Measurements from ENCODE around the gene TAX1BP1. TPM values are rescaled to one million over a fixed set of nuclear protein-coding genes. Genes with fewer than 3 reads are reported as not detected.

Gene TAX1BP1
- total and polyA plus RNA-seq, 2 experiments from 2014 or later, result 56.5 to 87.9 TPM

DNA sequence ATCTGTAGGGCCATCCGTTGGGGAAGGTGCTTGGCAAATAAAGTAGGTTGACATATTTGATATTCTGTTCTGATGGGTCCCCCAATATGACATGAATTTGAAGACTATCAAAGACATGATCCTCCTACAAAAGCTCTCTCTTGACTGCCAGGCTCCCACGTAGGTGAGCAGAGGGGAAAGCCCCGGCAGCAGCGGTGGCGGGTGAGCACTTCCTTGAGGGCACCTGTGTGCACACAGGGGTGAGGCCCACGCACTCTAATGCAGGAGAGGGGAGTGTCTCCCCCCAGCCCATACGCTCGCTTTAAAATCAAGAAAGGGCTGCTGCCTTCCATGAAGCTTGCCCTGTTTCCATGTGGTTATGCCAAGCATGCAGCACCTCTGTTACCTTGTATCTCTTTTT is 100.4 kb downstream of the TAX1BP1 start:
- H3K36me3 ChIP-seq (ENCODE audit: insufficient read depth), result peaks cover 7% of the 10 kb centered on the region
- no peaks in the 10 kb centered on the region; the same call in 1 of the 2 replicates for H3K9me2 ChIP-seq (ENCODE audit: insufficient read depth)
- no peaks in the 10 kb centered on the region for H3K27me3 ChIP-seq (ENCODE audit: insufficient read depth)
- DNase-seq (ENCODE audit: low spot score), result no peak
- H2AFZ ChIP-seq, result no peak overlapping the region
- no peak overlapping the region for H3K4me2 ChIP-seq
- H3K79me2 ChIP-seq (replicated peaks; ENCODE audit: insufficient read depth), result no peaks in the 10 kb centered on the region
- no peaks in the 10 kb centered on the region for H3F3A ChIP-seq (replicated peaks; ENCODE audit: low read depth)
- no peak for ATAC-seq
- Mint-ChIP-seq H3K27ac (no peak overlapping the region), H3K4me1 (peaks cover 25% of the 10 kb centered on the region), H3K9me3 (no peaks in the 10 kb centered on the region), H3K27me3 (ENCODE audit: insufficient read depth, low read depth, poor library complexity) (peaks cover 5% of the 10 kb centered on the region), H3K36me3 (ENCODE audit: low read depth) (no peaks in the 10 kb centered on the region), H3K4me3 (no peak overlapping the region)
- TF ChIP-seq EZH2phosphoT487 (IDR thresholded peaks at IDR 0.05; ENCODE audit: unreplicated experiment) (no peak), CREB1 (CRISPR knock-in tag; IDR thresholded peaks at IDR 0.05; ENCODE audit: low read depth) (no peak), NANOG (IDR thresholded peaks at IDR 0.05; ENCODE audit: borderline replicate concordance) (no peak), EZH2 (IDR thresholded peaks at IDR 0.05; ENCODE audit: low read depth, unreplicated experiment) (no peak), JUNB (IDR thresholded peaks at IDR 0.05; ENCODE audit: unreplicated experiment) (no peak), POLR2AphosphoS5 (IDR thresholded peaks at IDR 0.05; ENCODE audit: low read depth) (no peak), STAT1 (IDR thresholded peaks at IDR 0.05; ENCODE audit: unreplicated experiment) (no peak), ZNF331 (CRISPR knock-in tag; IDR thresholded peaks at IDR 0.05; ENCODE audit: low read depth) (no peak)
- TF ChIP-seq, protein P1, sequence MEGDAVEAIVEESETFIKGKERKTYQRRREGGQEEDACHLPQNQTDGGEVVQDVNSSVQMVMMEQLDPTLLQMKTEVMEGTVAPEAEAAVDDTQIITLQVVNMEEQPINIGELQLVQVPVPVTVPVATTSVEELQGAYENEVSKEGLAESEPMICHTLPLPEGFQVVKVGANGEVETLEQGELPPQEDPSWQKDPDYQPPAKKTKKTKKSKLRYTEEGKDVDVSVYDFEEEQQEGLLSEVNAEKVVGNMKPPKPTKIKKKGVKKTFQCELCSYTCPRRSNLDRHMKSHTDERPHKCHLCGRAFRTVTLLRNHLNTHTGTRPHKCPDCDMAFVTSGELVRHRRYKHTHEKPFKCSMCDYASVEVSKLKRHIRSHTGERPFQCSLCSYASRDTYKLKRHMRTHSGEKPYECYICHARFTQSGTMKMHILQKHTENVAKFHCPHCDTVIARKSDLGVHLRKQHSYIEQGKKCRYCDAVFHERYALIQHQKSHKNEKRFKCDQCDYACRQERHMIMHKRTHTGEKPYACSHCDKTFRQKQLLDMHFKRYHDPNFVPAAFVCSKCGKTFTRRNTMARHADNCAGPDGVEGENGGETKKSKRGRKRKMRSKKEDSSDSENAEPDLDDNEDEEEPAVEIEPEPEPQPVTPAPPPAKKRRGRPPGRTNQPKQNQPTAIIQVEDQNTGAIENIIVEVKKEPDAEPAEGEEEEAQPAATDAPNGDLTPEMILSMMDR (conservative IDR thresholded peaks at IDR 0.05; ENCODE audit: low read depth in 2 of 2), result no peak
- TF ChIP-seq, protein P2, sequence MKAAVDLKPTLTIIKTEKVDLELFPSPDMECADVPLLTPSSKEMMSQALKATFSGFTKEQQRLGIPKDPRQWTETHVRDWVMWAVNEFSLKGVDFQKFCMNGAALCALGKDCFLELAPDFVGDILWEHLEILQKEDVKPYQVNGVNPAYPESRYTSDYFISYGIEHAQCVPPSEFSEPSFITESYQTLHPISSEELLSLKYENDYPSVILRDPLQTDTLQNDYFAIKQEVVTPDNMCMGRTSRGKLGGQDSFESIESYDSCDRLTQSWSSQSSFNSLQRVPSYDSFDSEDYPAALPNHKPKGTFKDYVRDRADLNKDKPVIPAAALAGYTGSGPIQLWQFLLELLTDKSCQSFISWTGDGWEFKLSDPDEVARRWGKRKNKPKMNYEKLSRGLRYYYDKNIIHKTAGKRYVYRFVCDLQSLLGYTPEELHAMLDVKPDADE (IDR thresholded peaks at IDR 0.05), result no peak
- peaks cover 14% of the 10 kb centered on the region for H3K4me1 ChIP-seq (ENCODE audit: insufficient read depth)
- no peak overlapping the region for H3K4me3 ChIP-seq
- no peak overlapping the region for H3K27ac ChIP-seq (ENCODE audit: low read depth)
- H4K20me1 ChIP-seq (replicated peaks; ENCODE audit: insufficient read depth), result 0 out of 2 replicates have a peak, but pooled peaks cover 5% of the 10 kb centered on the region

DNA sequence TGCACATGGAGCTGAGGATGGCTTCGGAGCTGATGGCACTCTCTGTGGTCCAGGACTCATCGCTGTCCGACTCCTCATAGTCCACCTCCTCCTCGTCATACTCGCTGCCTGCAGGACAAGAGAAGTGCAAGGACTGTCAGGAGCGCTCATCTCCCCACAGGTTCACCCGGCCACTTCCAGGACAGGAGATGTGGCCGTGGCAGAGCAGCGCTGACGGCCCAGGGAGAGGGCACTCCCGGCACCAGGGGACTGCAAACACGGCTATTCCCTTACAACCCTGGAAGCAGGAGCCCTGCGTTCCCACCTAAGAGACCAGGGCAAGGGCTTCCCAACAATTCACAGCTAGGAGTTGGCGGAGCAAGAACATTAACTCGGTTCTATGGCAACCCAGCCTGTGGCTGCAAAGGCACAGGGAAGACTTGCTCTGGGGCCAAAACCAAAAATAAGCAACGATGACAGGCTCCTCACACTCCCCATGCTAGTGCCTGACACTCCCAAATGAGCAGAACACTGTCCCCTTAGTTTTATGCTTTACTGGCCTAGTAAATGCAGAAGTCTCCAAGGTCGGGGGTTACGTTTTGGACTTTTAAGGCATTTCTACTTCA is 100.9 kb downstream of the TAX1BP1 start:
- Mint-ChIP-seq H3K9me3 (no peaks in the 10 kb centered on the region), H3K36me3 (ENCODE audit: low read depth) (no peaks in the 10 kb centered on the region), H3K4me3 (no peak overlapping the region), H3K27me3 (ENCODE audit: insufficient read depth, low read depth, poor library complexity) (peaks cover 5% of the 10 kb centered on the region), H3K27ac (no peak overlapping the region), H3K4me1 (peaks cover 25% of the 10 kb centered on the region)
- Histone ChIP-seq H3K79me2 (replicated peaks; ENCODE audit: insufficient read depth) (no peaks in the 10 kb centered on the region), H3K27ac (ENCODE audit: low read depth) (no peak overlapping the region), H3K4me3 (no peak overlapping the region), H4K20me1 (replicated peaks; ENCODE audit: insufficient read depth) (0 out of 2 replicates have a peak, but pooled peaks cover 5% of the 10 kb centered on the region), H2AFZ (no peak overlapping the region), H3K36me3 (ENCODE audit: insufficient read depth) (peaks cover 7% of the 10 kb centered on the region), H3F3A (replicated peaks; ENCODE audit: low read depth) (no peaks in the 10 kb centered on the region), H3K9me2 (ENCODE audit: insufficient read depth) (no peaks in the 10 kb centered on the region; the same call in 1 of the 2 replicates), H3K27me3 (ENCODE audit: insufficient read depth) (no peaks in the 10 kb centered on the region), H3K4me1 (ENCODE audit: insufficient read depth) (peaks cover 14% of the 10 kb centered on the region), H3K4me2 (no peak overlapping the region)
- no peak for ATAC-seq
- no peak for DNase-seq (ENCODE audit: low spot score)
- no peak for TF ChIP-seq POLR2AphosphoS5 (IDR thresholded peaks at IDR 0.05; ENCODE audit: low read depth)
- TF ChIP-seq, protein P2 (IDR thresholded peaks at IDR 0.05), result no peak
- TF ChIP-seq EZH2 (IDR thresholded peaks at IDR 0.05; ENCODE audit: low read depth, unreplicated experiment), result no peak
- no peak for TF ChIP-seq ZNF331 (CRISPR knock-in tag; IDR thresholded peaks at IDR 0.05; ENCODE audit: low read depth)
- TF ChIP-seq, protein P3, sequence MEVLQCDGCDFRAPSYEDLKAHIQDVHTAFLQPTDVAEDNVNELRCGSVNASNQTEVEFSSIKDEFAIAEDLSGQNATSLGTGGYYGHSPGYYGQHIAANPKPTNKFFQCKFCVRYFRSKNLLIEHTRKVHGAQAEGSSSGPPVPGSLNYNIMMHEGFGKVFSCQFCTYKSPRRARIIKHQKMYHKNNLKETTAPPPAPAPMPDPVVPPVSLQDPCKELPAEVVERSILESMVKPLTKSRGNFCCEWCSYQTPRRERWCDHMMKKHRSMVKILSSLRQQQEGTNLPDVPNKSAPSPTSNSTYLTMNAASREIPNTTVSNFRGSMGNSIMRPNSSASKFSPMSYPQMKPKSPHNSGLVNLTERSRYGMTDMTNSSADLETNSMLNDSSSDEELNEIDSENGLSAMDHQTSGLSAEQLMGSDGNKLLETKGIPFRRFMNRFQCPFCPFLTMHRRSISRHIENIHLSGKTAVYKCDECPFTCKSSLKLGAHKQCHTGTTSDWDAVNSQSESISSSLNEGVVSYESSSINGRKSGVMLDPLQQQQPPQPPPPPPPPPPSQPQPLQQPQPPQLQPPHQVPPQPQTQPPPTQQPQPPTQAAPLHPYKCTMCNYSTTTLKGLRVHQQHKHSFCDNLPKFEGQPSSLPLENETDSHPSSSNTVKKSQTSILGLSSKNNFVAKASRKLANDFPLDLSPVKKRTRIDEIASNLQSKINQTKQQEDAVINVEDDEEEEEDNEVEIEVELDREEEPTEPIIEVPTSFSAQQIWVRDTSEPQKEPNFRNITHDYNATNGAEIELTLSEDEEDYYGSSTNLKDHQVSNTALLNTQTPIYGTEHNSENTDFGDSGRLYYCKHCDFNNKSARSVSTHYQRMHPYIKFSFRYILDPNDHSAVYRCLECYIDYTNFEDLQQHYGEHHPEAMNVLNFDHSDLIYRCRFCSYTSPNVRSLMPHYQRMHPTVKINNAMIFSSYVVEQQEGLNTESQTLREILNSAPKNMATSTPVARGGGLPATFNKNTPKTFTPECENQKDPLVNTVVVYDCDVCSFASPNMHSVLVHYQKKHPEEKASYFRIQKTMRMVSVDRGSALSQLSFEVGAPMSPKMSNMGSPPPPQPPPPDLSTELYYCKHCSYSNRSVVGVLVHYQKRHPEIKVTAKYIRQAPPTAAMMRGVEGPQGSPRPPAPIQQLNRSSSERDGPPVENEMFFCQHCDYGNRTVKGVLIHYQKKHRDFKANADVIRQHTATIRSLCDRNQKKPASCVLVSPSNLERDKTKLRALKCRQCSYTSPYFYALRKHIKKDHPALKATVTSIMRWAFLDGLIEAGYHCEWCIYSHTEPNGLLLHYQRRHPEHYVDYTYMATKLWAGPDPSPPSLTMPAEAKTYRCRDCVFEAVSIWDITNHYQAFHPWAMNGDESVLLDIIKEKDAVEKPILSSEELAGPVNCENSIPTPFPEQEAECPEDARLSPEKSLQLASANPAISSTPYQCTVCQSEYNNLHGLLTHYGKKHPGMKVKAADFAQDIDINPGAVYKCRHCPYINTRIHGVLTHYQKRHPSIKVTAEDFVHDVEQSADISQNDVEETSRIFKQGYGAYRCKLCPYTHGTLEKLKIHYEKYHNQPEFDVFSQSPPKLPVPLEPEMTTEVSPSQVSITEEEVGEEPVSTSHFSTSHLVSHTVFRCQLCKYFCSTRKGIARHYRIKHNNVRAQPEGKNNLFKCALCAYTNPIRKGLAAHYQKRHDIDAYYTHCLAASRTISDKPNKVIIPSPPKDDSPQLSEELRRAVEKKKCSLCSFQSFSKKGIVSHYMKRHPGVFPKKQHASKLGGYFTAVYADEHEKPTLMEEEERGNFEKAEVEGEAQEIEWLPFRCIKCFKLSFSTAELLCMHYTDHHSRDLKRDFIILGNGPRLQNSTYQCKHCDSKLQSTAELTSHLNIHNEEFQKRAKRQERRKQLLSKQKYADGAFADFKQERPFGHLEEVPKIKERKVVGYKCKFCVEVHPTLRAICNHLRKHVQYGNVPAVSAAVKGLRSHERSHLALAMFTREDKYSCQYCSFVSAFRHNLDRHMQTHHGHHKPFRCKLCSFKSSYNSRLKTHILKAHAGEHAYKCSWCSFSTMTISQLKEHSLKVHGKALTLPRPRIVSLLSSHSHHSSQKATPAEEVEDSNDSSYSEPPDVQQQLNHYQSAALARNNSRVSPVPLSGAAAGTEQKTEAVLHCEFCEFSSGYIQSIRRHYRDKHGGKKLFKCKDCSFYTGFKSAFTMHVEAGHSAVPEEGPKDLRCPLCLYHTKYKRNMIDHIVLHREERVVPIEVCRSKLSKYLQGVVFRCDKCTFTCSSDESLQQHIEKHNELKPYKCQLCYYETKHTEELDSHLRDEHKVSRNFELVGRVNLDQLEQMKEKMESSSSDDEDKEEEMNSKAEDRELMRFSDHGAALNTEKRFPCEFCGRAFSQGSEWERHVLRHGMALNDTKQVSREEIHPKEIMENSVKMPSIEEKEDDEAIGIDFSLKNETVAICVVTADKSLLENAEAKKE (CRISPR knock-in tag; IDR thresholded peaks at IDR 0.05), result no peak
